ENCODE results near the gene DGUOK.

DGUOK gene

GRCh38 chr2:73962798-73963197 lies 36.1 kb downstream of the DGUOK start:
- no peak overlapping the region for H3K4me3 ChIP-seq (replicated peaks; ENCODE audit: low read depth, low read length)

GRCh38 chr2:73963385-73964120 lies 36.9 kb downstream of the DGUOK start:
- H3K4me3 ChIP-seq (replicated peaks; ENCODE audit: low read depth, low read length) = no peak overlapping the region
- no peak for TF ChIP-seq CTCF (IDR thresholded peaks at IDR 0.05; ENCODE audit: low read depth, low read length, missing control alignments)
- no peak for DNase-seq (ENCODE audit: extremely low read depth, low read depth)

More at GRCh38 chr2:73962798-73963197, 36.1 kb downstream of the DGUOK start:
- no peak for TF ChIP-seq CTCF (IDR thresholded peaks at IDR 0.05; ENCODE audit: low read depth, low read length, missing control alignments)
- DNase-seq (ENCODE audit: extremely low read depth, low read depth) = no peak

GRCh38 chr2:73964223-73964622 lies 37.5 kb downstream of the DGUOK start:
- no peak for DNase-seq (ENCODE audit: extremely low read depth, low read depth)
- no peak for TF ChIP-seq CTCF (IDR thresholded peaks at IDR 0.05; ENCODE audit: low read depth, low read length, missing control alignments)
- H3K4me3 ChIP-seq (replicated peaks; ENCODE audit: low read depth, low read length) = no peak overlapping the region

GRCh38 chr2:73965053-73965452 lies 38.4 kb downstream of the DGUOK start:
- no peak overlapping the region for H3K4me3 ChIP-seq (replicated peaks; ENCODE audit: low read depth, low read length)
- no peak for DNase-seq (ENCODE audit: extremely low read depth, low read depth)
- no peak for TF ChIP-seq CTCF (IDR thresholded peaks at IDR 0.05; ENCODE audit: low read depth, low read length, missing control alignments)

GRCh38 chr2:73968357-73968937 lies 41.8 kb downstream of the DGUOK start:
- DNase-seq (ENCODE audit: extremely low read depth, low read depth) = no peak
- no peak overlapping the region for H3K4me3 ChIP-seq (replicated peaks; ENCODE audit: low read depth, low read length)
- TF ChIP-seq CTCF (IDR thresholded peaks at IDR 0.05; ENCODE audit: low read depth, low read length, missing control alignments) = no peak

GRCh38 chr2:73969356-73969755 lies 42.7 kb downstream of the DGUOK start:
- no peak overlapping the region for H3K4me3 ChIP-seq (replicated peaks; ENCODE audit: low read depth, low read length)
- no peak for TF ChIP-seq CTCF (IDR thresholded peaks at IDR 0.05; ENCODE audit: low read depth, low read length, missing control alignments)
- DNase-seq (ENCODE audit: extremely low read depth, low read depth) = no peak

Measured in HFF-Myc (cell line).